Osteoblast (primary cell): Measurements from ENCODE around the gene TMEM59. TPM values are rescaled to one million over a fixed set of nuclear protein-coding genes. Genes with fewer than 3 reads are reported as not detected.

Experiments
- DNase-seq: peaks from one replicate; pipeline ENCODE4 v3.0.0; 2011; ENCODE audit warnings: low spot score, mixed read lengths; ENCODE audit not compliant: insufficient read length; ENCODE audit errors: missing footprints
- H2AFZ ChIP-seq: 2 replicates; pipeline ENCODE4 v1.6.0; 2011; ENCODE audit warnings: mild to moderate bottlenecking, low read length
- H3K27ac ChIP-seq: 2 replicates; pipeline ENCODE4 v1.5.1; 2011; ENCODE audit warnings: mild to moderate bottlenecking, low read depth, low read length, moderate library complexity
- H3K27me3 ChIP-seq: 2 replicates; pipeline ENCODE4 v1.6.0; 2012; ENCODE audit warnings: mild to moderate bottlenecking, control low read depth, inconsistent platforms, low read length, moderate library complexity; ENCODE audit not compliant: insufficient read depth
- H3K36me3 ChIP-seq: 2 replicates; pipeline ENCODE4 v1.5.1; 2011; ENCODE audit warnings: mild to moderate bottlenecking, low read length, control low read depth, moderate library complexity; ENCODE audit not compliant: insufficient read depth
- H3K4me1 ChIP-seq: 2 replicates; pipeline ENCODE4 v1.5.1; 2011; ENCODE audit warnings: mild to moderate bottlenecking, low read length, control low read depth, moderate library complexity; ENCODE audit not compliant: insufficient read depth
- H3K4me2 ChIP-seq: 2 replicates; pipeline ENCODE4 v1.6.0; 2011; ENCODE audit warnings: mild to moderate bottlenecking, low read length; ENCODE audit not compliant: insufficient read depth
- H3K4me3 ChIP-seq: fragments of 200-600 bp; sonication (generic); 3 replicates; pipeline ENCODE4 v1.5.1; 2012; ENCODE audit warnings: mild to moderate bottlenecking, low read length, inconsistent platforms; ENCODE audit not compliant: insufficient read depth
- H3K79me2 ChIP-seq: 2 replicates; pipeline ENCODE4 v1.6.0; 2012; ENCODE audit warnings: mild to moderate bottlenecking, low read length, control low read depth, inconsistent platforms; ENCODE audit not compliant: insufficient read depth
- H3K9me3 ChIP-seq: 2 replicates; pipeline ENCODE4 v1.5.1; 2011; ENCODE audit warnings: low read depth, low read length, control low read depth
- H4K20me1 ChIP-seq: 2 replicates; pipeline ENCODE4 v1.6.0; 2012; ENCODE audit warnings: mild to moderate bottlenecking, low read length, control low read depth; ENCODE audit not compliant: insufficient read depth
- total RNA-seq: library from RNA; depleted of rRNA; stranded (reverse); fragments of >200 nt; gene quantifications from 2 replicates; pipeline ENCODE4 v1.2.3, GENCODE V29; 2012
- TF ChIP-seq, protein P1 (sequence below): IDR thresholded peaks from 2 replicates; pipeline ENCODE4 v1.5.1; 2011; ENCODE audit warnings: mild to moderate bottlenecking, low read depth, low read length, moderate library complexity; ENCODE audit errors: extremely low read depth

Gene TMEM59
- total RNA-seq, 1 donor = 356 TPM

DNA sequence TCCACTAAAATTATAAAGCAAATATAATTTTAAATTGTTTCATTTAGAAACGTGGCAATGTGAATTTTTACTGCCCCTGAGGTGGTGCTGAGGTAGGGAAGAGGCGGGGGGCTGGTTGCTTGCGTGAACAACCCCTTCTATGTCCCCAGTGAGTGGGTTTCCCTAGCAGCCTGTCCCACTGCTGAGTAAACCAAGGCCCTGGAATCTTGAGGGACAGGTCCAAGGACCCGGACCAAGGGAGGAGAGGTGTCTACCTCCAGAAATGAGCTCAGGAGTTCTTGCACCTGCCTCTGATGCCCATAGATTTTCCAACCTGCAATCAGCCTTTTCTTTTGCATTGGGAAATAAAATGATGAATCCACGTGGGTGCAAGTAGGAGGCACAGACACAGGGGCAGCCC, 34.4 kb downstream of the TMEM59 start:
- H3K4me1 ChIP-seq = no peaks in the 10 kb centered on the region
- no peak overlapping the region for H2AFZ ChIP-seq
- no peak overlapping the region for H3K4me2 ChIP-seq
- no peaks in the 10 kb centered on the region for H4K20me1 ChIP-seq
- DNase-seq = no peak
- no peaks in the 10 kb centered on the region for H3K79me2 ChIP-seq
- H3K4me3 ChIP-seq = no peak overlapping the region
- H3K9me3 ChIP-seq = no peaks in the 10 kb centered on the region
- peaks cover 18% of the 10 kb centered on the region for H3K27me3 ChIP-seq
- H3K27ac ChIP-seq = no peak overlapping the region
- TF ChIP-seq, protein P1, sequence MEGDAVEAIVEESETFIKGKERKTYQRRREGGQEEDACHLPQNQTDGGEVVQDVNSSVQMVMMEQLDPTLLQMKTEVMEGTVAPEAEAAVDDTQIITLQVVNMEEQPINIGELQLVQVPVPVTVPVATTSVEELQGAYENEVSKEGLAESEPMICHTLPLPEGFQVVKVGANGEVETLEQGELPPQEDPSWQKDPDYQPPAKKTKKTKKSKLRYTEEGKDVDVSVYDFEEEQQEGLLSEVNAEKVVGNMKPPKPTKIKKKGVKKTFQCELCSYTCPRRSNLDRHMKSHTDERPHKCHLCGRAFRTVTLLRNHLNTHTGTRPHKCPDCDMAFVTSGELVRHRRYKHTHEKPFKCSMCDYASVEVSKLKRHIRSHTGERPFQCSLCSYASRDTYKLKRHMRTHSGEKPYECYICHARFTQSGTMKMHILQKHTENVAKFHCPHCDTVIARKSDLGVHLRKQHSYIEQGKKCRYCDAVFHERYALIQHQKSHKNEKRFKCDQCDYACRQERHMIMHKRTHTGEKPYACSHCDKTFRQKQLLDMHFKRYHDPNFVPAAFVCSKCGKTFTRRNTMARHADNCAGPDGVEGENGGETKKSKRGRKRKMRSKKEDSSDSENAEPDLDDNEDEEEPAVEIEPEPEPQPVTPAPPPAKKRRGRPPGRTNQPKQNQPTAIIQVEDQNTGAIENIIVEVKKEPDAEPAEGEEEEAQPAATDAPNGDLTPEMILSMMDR = no peak
- no peaks in the 10 kb centered on the region for H3K36me3 ChIP-seq

DNA sequence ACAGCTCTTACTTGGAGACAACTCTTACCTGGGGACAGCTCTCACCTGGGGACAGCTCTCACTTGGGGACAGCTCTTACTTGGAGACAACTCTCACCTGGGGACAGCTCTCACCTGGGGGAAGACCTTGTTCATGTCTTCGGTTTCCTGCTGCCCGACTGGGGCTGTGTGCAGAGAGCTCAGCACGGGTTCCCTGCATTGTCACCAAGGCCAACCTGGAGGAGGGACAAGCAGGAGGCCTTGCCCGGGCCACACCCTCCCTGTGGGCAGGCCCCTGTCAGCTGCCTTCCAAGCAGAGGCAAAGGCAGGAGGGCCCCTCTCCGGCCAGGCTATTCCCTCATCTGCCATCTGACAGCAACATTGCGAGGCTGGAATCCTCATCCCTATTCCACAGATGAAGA, 35.0 kb downstream of the TMEM59 start, which contains the start of gene LDLRAD1:
Gene LDLRAD1 (minus strand): TSS at position 208 of the 400 bp plus-strand sequence. CDS start 74 bp downstream, at position 134.
- Histone ChIP-seq H4K20me1 (no peaks in the 10 kb centered on the region), H3K79me2 (no peaks in the 10 kb centered on the region), H3K9me3 (no peaks in the 10 kb centered on the region), H3K4me2 (no peak within 1 kb of the TSS), H3K4me1 (no peaks in the 10 kb centered on the region), H2AFZ (no peak within 1 kb of the TSS), H3K27me3 (peaks cover 22% of the 10 kb centered on the region), H3K27ac (no peak within 1 kb of the TSS), H3K4me3 (no peak within 1 kb of the TSS), H3K36me3 (no peaks in the 10 kb centered on the region)
- TF ChIP-seq, protein P1 = no peak
- DNase-seq = no peak

DNA sequence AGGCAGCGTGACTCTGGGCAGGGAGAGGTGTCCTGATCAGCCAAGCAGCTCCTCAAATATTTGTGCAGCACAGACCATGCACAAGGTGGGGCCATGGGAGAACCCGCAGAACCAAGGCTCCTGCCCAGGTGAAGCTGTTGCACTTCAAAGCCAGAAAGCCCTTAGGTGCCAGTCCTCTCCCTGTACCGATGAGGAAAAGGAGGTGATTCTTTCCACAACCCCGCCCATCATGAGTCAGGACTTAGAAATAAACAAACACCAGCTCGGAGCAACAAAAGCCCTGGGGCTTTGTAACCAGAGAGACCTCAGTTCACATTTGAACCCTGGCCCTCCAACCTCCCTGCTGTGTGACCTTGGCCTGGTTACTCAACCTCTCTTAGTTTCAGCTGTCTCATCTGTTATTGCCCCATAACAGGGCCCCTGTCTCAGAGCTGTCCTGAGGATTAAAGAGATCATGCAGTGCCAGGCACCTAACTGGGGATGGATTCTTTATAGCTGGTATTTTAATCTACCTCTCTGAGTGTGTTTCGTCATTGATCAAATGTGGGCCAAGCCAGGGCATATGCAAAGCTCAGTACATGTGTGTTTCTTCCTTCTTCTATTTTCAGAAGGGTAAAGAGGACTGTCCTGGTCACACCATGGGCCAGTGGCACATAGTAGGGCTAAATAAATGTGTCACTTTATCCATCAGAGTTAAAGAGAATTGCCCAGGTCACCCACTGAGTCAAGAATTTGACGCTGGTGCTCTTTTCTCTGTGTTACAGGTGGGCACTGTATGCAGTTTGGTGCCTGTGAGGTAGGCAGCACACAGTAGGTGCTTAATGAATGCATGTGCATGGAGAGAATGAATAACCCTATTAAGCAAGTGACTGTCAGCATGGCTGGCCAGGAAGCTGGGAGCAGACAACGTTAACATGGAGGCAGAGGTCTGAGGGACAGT, 36.4 kb downstream of the TMEM59 start:
- H3K4me1 ChIP-seq = no peaks in the 10 kb centered on the region
- H3K27me3 ChIP-seq = peaks cover 33% of the 10 kb centered on the region
- peak; percentile 82 for DNase-seq
- H3K79me2 ChIP-seq = no peaks in the 10 kb centered on the region
- no peaks in the 10 kb centered on the region for H4K20me1 ChIP-seq
- H3K9me3 ChIP-seq = no peaks in the 10 kb centered on the region
- no peak overlapping the region for H3K4me3 ChIP-seq
- H3K27ac ChIP-seq = no peak overlapping the region
- no peak overlapping the region for H2AFZ ChIP-seq
- no peak overlapping the region for H3K4me2 ChIP-seq
- H3K36me3 ChIP-seq = no peaks in the 10 kb centered on the region
- TF ChIP-seq, protein P1 = no peak

DNA sequence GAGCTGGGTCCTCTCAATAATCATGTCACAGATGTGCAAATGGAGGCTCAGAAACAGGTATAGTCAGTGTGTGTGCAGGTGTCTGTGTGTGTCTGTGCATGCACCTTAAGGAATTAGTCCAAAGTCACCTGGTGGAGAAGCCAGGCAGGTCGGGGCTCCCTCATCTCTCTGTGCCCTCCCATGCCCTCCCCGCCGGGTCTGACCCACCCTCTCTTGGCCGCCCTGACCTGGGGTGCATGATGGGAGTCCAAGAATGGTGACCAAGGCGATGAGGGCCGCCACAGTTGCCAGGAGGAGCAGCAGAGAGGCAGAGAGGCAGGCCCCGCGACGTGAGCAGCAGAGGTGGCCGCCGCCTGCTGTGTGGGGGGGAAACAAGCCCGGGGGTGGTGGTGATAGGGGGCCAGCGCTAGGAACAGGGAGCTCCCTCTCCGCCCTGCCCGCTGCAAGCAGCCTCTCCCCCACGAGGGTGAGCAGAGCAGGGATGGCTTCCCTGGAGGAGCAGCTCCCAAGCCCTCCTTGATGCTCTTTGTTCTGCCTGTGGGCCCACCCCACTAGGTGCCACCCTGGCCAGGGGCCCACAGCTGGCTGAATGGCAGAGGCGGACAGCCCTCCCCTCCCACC, 38.9 kb downstream of the TMEM59 start:
- no peak overlapping the region for H3K27ac ChIP-seq
- H3K4me3 ChIP-seq = no peak overlapping the region
- H2AFZ ChIP-seq = no peak overlapping the region
- H4K20me1 ChIP-seq = no peaks in the 10 kb centered on the region
- TF ChIP-seq, protein P1 = no peak
- H3K9me3 ChIP-seq = no peaks in the 10 kb centered on the region
- H3K79me2 ChIP-seq = no peaks in the 10 kb centered on the region
- DNase-seq = peak; percentile 79
- H3K4me1 ChIP-seq = no peaks in the 10 kb centered on the region
- peaks cover 36% of the 10 kb centered on the region for H3K27me3 ChIP-seq
- no peak overlapping the region for H3K4me2 ChIP-seq
- H3K36me3 ChIP-seq = no peaks in the 10 kb centered on the region
